A673 (cell line): ENCODE results near the gene SUZ12.

Source experiments
- EZH2 ChIP-seq: fragments of 200-600 bp; sonication (generic); IDR thresholded peaks from 2 replicates; pipeline ENCODE4 v1.6.1; 2017; ENCODE audit warnings: borderline replicate concordance, low read depth, mild to moderate bottlenecking, mixed read lengths, antibody characterized with exemption, low read length; ENCODE audit not compliant: poor library complexity, severe bottlenecking
- TF ChIP-seq, protein P1 (sequence below): fragments of 300-800, 200-600 bp; sonication (generic); conservative IDR thresholded peaks from 2 replicates; pipeline ENCODE4 v1.5.1; 2017; ENCODE audit warnings: low read depth, mild to moderate bottlenecking, antibody characterized with exemption, low read length, moderate library complexity, mixed read lengths

- TF ChIP-seq, protein P1, sequence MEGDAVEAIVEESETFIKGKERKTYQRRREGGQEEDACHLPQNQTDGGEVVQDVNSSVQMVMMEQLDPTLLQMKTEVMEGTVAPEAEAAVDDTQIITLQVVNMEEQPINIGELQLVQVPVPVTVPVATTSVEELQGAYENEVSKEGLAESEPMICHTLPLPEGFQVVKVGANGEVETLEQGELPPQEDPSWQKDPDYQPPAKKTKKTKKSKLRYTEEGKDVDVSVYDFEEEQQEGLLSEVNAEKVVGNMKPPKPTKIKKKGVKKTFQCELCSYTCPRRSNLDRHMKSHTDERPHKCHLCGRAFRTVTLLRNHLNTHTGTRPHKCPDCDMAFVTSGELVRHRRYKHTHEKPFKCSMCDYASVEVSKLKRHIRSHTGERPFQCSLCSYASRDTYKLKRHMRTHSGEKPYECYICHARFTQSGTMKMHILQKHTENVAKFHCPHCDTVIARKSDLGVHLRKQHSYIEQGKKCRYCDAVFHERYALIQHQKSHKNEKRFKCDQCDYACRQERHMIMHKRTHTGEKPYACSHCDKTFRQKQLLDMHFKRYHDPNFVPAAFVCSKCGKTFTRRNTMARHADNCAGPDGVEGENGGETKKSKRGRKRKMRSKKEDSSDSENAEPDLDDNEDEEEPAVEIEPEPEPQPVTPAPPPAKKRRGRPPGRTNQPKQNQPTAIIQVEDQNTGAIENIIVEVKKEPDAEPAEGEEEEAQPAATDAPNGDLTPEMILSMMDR, result no peak
- TF ChIP-seq EZH2, result no peak
Measured at GRCh38 chr17:31919802-31920525, 16.8 kb upstream of the SUZ12 start.
